Endodermal cell (in vitro differentiated cells): ENCODE measurements around the gene GHRHR. TPM values are rescaled to one million over a fixed set of nuclear protein-coding genes. Genes with fewer than 3 reads are reported as not detected.

Experiments
- DNase-seq: peaks from one replicate; pipeline ENCODE4 v3.0.0-alpha.2; 2017
- H3K27ac ChIP-seq: 2 replicates; pipeline ENCODE4 v1.5.1; 2013; ENCODE audit warnings: mild to moderate bottlenecking, low read depth, low read length, moderate library complexity
- H3K27me3 ChIP-seq: 2 replicates; pipeline ENCODE4 v1.6.1; 2013; ENCODE audit warnings: mild to moderate bottlenecking, low read length, moderate library complexity; ENCODE audit not compliant: insufficient read depth, control insufficient read depth, poor library complexity, severe bottlenecking
- H3K36me3 ChIP-seq: 2 replicates; pipeline ENCODE4 v1.7.0; 2013; ENCODE audit warnings: mild to moderate bottlenecking, low read length, moderate library complexity; ENCODE audit not compliant: control insufficient read depth, insufficient read depth
- H3K4me1 ChIP-seq: one replicate; pipeline ENCODE4 v1.7.0; 2013; ENCODE audit warnings: low read length; ENCODE audit not compliant: control insufficient read depth, insufficient read depth
- H3K4me3 ChIP-seq: 2 replicates; pipeline ENCODE4 v1.5.1; 2013; ENCODE audit warnings: mild to moderate bottlenecking, low read length, moderate library complexity
- H3K9ac ChIP-seq: 2 replicates; pipeline ENCODE4 v1.6.1; 2013; ENCODE audit warnings: mild to moderate bottlenecking, low read length, moderate library complexity; ENCODE audit not compliant: poor library complexity, severe bottlenecking; ENCODE audit errors: extremely low read depth
- H3K9me3 ChIP-seq: 2 replicates; pipeline ENCODE4 v1.6.1; 2013; ENCODE audit warnings: mild to moderate bottlenecking, low read length, moderate library complexity; ENCODE audit not compliant: control insufficient read depth
- H3K27ac Mint-ChIP-seq: 2 replicates; pipeline ENCODE4 v1.8.0; 2020; ENCODE audit warnings: mixed read lengths
- H3K27me3 Mint-ChIP-seq: 2 replicates; pipeline ENCODE4 v1.8.0; 2021; ENCODE audit warnings: mild to moderate bottlenecking, mixed read lengths; ENCODE audit not compliant: insufficient read depth
- H3K36me3 Mint-ChIP-seq: 2 replicates; pipeline ENCODE4 v1.8.0; 2020; ENCODE audit warnings: low read depth, mixed read lengths
- H3K4me1 Mint-ChIP-seq: 2 replicates; pipeline ENCODE4 v1.8.0; 2020; ENCODE audit warnings: mixed read lengths
- H3K4me3 Mint-ChIP-seq: 2 replicates; pipeline ENCODE4 v1.8.0; 2020; ENCODE audit warnings: mild to moderate bottlenecking, moderate library complexity, mixed read lengths
- H3K9me3 Mint-ChIP-seq: 2 replicates; pipeline ENCODE4 v1.8.0; 2020; ENCODE audit warnings: mild to moderate bottlenecking, mixed read lengths
- WGBS, 2 experiments: methylation state at CpG; one replicate each; pipeline versions ENCODE4 v1.1.5 to v1.1.7; 2013; ENCODE audit warnings: missing lambda C conversion rate in 2 of 2, mixed read lengths in 1 of 2; ENCODE audit not compliant: insufficient coverage in 1 of 2, insufficient read length in 1 of 2; 5-methylcytosine and 5-hydroxymethylcytosine counted together
- total RNA-seq, 2 donors: library from RNA; stranded (reverse); fragmentation: NEBNext Ultra II Directional in 1 of 2; extraction: Animal tissue kit (Norgen Biotek cat#: 25700) in 1 of 2; gene quantifications; 2 replicates in 1 of 2; 3 replicates in 1 of 2; pipeline ENCODE4 v1.2.1, GENCODE V29; 2021
- TF ChIP-seq, protein P1 (sequence below): fragments of 200-600 bp; sonication (generic); conservative IDR thresholded peaks from 2 replicates; pipeline ENCODE4 v1.5.0; 2021; ENCODE audit warnings: antibody characterized with exemption, mild to moderate bottlenecking

GHRHR gene
- total RNA-seq, 2 donors from 2014 or later = not detected

- Mint-ChIP-seq H3K4me3 (no peak overlapping the region), H3K9me3 (no peaks in the 10 kb centered on the region), H3K27me3 (peaks cover 6% of the 10 kb centered on the region), H3K36me3 (no peaks in the 10 kb centered on the region), H3K27ac (no peak overlapping the region), H3K4me1 (peaks cover 26% of the 10 kb centered on the region)
- H3K4me3 ChIP-seq = no peak overlapping the region
- no peak overlapping the region for H3K9ac ChIP-seq
- TF ChIP-seq, protein P1, sequence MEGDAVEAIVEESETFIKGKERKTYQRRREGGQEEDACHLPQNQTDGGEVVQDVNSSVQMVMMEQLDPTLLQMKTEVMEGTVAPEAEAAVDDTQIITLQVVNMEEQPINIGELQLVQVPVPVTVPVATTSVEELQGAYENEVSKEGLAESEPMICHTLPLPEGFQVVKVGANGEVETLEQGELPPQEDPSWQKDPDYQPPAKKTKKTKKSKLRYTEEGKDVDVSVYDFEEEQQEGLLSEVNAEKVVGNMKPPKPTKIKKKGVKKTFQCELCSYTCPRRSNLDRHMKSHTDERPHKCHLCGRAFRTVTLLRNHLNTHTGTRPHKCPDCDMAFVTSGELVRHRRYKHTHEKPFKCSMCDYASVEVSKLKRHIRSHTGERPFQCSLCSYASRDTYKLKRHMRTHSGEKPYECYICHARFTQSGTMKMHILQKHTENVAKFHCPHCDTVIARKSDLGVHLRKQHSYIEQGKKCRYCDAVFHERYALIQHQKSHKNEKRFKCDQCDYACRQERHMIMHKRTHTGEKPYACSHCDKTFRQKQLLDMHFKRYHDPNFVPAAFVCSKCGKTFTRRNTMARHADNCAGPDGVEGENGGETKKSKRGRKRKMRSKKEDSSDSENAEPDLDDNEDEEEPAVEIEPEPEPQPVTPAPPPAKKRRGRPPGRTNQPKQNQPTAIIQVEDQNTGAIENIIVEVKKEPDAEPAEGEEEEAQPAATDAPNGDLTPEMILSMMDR = no peak
- H3K27ac ChIP-seq = peak overlapping the region; percentile 38
- H3K4me1 ChIP-seq = peaks cover 15% of the 10 kb centered on the region
- no peaks in the 10 kb centered on the region for H3K27me3 ChIP-seq
- no peaks in the 10 kb centered on the region for H3K36me3 ChIP-seq
- WGBS, 2 experiments = 81 to 96% methylated on average over 3 to 5 of the region's 5 CpGs
- no peak for DNase-seq
- no peaks in the 10 kb centered on the region for H3K9me3 ChIP-seq
These were observed 64.3 kb downstream of the GHRHR start for GRCh38 chr7:31028006-31028405.

- Mint-ChIP-seq H3K4me1 (peaks cover 26% of the 10 kb centered on the region), H3K27ac (no peak overlapping the region), H3K36me3 (no peaks in the 10 kb centered on the region), H3K4me3 (no peak overlapping the region), H3K27me3 (peaks cover 6% of the 10 kb centered on the region), H3K9me3 (no peaks in the 10 kb centered on the region)
- Histone ChIP-seq H3K9ac (no peak overlapping the region), H3K4me3 (no peak overlapping the region), H3K27me3 (no peaks in the 10 kb centered on the region), H3K4me1 (peaks cover 15% of the 10 kb centered on the region), H3K27ac (peak overlapping the region; percentile 38), H3K9me3 (no peaks in the 10 kb centered on the region), H3K36me3 (no peaks in the 10 kb centered on the region)
- TF ChIP-seq, protein P1 = no peak
- DNase-seq = no peak
- WGBS, 2 experiments = 93% methylated on average over 8 to 18 of the region's 18 CpGs
These were observed 64.8 kb downstream of the GHRHR start for GRCh38 chr7:31028417-31028992.

Other genes starting within 250 kb of the GHRHR start
- gene INMT, start 211.8 kb upstream of the GHRHR start, total RNA-seq = 1 to 10 TPM; 3.0 to 3.3 TPM
- 1 to 10 TPM; 7.2 to 8.1 TPM for gene MINDY4, start 192.5 kb upstream of the GHRHR start, total RNA-seq
- gene AQP1, start 52.1 kb upstream of the GHRHR start, total RNA-seq = under 1 TPM; 0.26 to 0.91 TPM
- 1 to 10 TPM; 1.2 to 2.1 TPM for gene ADCYAP1R1, start 88.4 kb downstream of the GHRHR start, total RNA-seq